ENCODE measurements around the gene ATG7.

The ATG7 gene

DNA sequence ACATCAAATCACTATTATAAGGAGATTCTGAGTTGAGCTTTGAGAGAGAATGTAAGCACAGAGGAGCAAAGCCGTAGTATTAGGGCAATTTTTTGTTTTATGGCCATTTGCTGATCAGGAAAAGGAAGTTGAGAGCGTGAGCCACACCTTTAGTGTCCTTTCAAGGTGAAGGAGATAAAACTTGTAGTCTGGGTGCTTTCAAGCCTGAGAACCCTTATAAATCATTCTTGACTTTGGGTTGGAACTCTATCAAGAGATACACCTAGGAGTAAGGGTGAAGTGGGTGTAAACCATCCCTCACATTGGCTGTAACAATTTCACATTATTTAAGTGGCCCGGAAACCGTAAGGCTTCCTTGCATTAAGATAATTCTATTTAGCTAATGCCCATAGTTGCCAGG, 122.2 kb downstream of the ATG7 start (continued):
- TF ChIP-seq ZNF366 (tag by site-specific recombination; conservative IDR thresholded peaks at IDR 0.05) (no peak), ZNF37A (tag by site-specific recombination; IDR thresholded peaks at IDR 0.05) (no peak), GFI1B (tag by site-specific recombination; IDR thresholded peaks at IDR 0.05) (no peak), ZNF132 (tag by site-specific recombination; IDR thresholded peaks at IDR 0.05; ENCODE audit: borderline replicate concordance) (no peak)
- TF ChIP-seq, protein P1, sequence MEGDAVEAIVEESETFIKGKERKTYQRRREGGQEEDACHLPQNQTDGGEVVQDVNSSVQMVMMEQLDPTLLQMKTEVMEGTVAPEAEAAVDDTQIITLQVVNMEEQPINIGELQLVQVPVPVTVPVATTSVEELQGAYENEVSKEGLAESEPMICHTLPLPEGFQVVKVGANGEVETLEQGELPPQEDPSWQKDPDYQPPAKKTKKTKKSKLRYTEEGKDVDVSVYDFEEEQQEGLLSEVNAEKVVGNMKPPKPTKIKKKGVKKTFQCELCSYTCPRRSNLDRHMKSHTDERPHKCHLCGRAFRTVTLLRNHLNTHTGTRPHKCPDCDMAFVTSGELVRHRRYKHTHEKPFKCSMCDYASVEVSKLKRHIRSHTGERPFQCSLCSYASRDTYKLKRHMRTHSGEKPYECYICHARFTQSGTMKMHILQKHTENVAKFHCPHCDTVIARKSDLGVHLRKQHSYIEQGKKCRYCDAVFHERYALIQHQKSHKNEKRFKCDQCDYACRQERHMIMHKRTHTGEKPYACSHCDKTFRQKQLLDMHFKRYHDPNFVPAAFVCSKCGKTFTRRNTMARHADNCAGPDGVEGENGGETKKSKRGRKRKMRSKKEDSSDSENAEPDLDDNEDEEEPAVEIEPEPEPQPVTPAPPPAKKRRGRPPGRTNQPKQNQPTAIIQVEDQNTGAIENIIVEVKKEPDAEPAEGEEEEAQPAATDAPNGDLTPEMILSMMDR (tag by site-specific recombination; IDR thresholded peaks at IDR 0.05), result no peak

DNA sequence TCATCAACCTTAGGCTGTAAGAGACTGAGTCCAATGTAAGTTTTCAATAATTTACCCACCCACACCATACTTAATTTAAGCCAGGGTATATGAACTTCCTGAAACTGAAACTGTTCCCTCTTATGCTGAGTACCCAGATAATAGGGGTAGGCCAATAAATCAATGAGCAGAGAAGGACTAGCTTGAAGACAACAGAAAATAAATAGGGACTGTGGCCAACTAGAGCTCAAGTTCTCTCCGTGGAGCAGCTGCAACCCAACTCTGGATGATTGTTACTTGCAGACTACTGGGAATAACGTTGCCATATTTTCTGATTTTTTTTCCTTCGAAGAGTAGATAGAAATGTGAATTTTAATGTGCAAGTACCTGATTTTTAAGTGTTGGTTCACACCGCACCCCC, 128.0 kb downstream of the ATG7 start:
- POLR2A ChIA-PET, result interaction anchor here (0.6 kb wide), 1 partner anchor 22 kb away, joined by 6 read pairs; no protein-coding TSS in a partner anchor
- Histone ChIP-seq H3K4me1 (ENCODE audit: control insufficient read depth, insufficient read depth, low read length) (no peaks in the 10 kb centered on the region), H3K9me3 (ENCODE audit: control insufficient read depth, insufficient read depth, low read depth, low read length) (no peaks in the 10 kb centered on the region), H3K36me3 (ENCODE audit: control insufficient read depth in 2 of 2, insufficient read depth in 1 of 2, low read length in 2 of 2) (no peaks in the 10 kb centered on the region; a peak in 1 of 3 replicates), H3K4me3 (ENCODE audit: low read depth, low read length) (no peak overlapping the region), H3K27ac (ENCODE audit: extremely low read depth, low read depth, low read length) (no peak overlapping the region)
- CTCF ChIA-PET, result no interaction called here
- TF ChIP-seq OSR2 (tag by site-specific recombination; IDR thresholded peaks at IDR 0.05) (no peak), ZNF76 (tag by site-specific recombination; IDR thresholded peaks at IDR 0.05; ENCODE audit: borderline replicate concordance, low read depth) (no peak), ZNF843 (tag by site-specific recombination; IDR thresholded peaks at IDR 0.05) (no peak), EGR2 (tag by site-specific recombination; IDR thresholded peaks at IDR 0.05; ENCODE audit: low read depth) (no peak), KLF1 (tag by site-specific recombination; IDR thresholded peaks at IDR 0.05) (no peak), ZNF23 (tag by site-specific recombination; IDR thresholded peaks at IDR 0.05; ENCODE audit: borderline replicate concordance) (no peak), ZBTB48 (tag by site-specific recombination; IDR thresholded peaks at IDR 0.05) (no peak), SP3 (tag by site-specific recombination; IDR thresholded peaks at IDR 0.05) (no peak)
- TF ChIP-seq, protein P2, sequence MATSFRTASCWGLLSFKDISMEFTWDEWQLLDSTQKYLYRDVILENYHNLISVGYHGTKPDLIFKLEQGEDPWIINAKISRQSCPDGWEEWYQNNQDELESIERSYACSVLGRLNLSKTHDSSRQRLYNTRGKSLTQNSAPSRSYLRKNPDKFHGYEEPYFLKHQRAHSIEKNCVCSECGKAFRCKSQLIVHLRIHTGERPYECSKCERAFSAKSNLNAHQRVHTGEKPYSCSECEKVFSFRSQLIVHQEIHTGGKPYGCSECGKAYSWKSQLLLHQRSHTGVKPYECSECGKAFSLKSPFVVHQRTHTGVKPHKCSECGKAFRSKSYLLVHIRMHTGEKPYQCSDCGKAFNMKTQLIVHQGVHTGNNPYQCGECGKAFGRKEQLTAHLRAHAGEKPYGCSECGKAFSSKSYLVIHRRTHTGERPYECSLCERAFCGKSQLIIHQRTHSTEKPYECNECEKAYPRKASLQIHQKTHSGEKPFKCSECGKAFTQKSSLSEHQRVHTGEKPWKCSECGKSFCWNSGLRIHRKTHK (tag by site-specific recombination; IDR thresholded peaks at IDR 0.05), result no peak
- TF ChIP-seq, protein P3, sequence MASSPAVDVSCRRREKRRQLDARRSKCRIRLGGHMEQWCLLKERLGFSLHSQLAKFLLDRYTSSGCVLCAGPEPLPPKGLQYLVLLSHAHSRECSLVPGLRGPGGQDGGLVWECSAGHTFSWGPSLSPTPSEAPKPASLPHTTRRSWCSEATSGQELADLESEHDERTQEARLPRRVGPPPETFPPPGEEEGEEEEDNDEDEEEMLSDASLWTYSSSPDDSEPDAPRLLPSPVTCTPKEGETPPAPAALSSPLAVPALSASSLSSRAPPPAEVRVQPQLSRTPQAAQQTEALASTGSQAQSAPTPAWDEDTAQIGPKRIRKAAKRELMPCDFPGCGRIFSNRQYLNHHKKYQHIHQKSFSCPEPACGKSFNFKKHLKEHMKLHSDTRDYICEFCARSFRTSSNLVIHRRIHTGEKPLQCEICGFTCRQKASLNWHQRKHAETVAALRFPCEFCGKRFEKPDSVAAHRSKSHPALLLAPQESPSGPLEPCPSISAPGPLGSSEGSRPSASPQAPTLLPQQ (tag by site-specific recombination; IDR thresholded peaks at IDR 0.05), result no peak
- TF ChIP-seq, protein P4, sequence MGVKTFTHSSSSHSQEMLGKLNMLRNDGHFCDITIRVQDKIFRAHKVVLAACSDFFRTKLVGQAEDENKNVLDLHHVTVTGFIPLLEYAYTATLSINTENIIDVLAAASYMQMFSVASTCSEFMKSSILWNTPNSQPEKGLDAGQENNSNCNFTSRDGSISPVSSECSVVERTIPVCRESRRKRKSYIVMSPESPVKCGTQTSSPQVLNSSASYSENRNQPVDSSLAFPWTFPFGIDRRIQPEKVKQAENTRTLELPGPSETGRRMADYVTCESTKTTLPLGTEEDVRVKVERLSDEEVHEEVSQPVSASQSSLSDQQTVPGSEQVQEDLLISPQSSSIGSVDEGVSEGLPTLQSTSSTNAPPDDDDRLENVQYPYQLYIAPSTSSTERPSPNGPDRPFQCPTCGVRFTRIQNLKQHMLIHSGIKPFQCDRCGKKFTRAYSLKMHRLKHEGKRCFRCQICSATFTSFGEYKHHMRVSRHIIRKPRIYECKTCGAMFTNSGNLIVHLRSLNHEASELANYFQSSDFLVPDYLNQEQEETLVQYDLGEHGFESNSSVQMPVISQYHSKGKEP (tag by site-specific recombination; IDR thresholded peaks at IDR 0.05), result no peak
- TF ChIP-seq, protein P5, sequence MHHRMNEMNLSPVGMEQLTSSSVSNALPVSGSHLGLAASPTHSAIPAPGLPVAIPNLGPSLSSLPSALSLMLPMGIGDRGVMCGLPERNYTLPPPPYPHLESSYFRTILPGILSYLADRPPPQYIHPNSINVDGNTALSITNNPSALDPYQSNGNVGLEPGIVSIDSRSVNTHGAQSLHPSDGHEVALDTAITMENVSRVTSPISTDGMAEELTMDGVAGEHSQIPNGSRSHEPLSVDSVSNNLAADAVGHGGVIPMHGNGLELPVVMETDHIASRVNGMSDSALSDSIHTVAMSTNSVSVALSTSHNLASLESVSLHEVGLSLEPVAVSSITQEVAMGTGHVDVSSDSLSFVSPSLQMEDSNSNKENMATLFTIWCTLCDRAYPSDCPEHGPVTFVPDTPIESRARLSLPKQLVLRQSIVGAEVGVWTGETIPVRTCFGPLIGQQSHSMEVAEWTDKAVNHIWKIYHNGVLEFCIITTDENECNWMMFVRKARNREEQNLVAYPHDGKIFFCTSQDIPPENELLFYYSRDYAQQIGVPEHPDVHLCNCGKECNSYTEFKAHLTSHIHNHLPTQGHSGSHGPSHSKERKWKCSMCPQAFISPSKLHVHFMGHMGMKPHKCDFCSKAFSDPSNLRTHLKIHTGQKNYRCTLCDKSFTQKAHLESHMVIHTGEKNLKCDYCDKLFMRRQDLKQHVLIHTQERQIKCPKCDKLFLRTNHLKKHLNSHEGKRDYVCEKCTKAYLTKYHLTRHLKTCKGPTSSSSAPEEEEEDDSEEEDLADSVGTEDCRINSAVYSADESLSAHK (tag by site-specific recombination; IDR thresholded peaks at IDR 0.05), result no peak
- TF ChIP-seq, protein P6, sequence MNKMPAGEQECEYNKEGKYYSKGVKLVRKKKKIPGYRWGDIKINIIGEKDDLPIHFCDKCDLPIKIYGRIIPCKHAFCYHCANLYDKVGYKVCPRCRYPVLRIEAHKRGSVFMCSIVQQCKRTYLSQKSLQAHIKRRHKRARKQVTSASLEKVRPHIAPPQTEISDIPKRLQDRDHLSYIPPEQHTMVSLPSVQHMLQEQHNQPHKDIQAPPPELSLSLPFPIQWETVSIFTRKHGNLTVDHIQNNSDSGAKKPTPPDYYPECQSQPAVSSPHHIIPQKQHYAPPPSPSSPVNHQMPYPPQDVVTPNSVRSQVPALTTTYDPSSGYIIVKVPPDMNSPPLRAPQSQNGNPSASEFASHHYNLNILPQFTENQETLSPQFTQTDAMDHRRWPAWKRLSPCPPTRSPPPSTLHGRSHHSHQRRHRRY (tag by site-specific recombination; IDR thresholded peaks at IDR 0.05), result no peak
